ENCODE measurements around the gene DOCK3. TPM values are rescaled to one million over a fixed set of nuclear protein-coding genes. Genes with fewer than 3 reads are reported as not detected.
"Not testable (repeated sequence)": the region's sequence is repeated elsewhere in the genome, so short reads cannot be mapped to it uniquely, and the experiment has no call there.

The DOCK3 gene
- total RNA-seq, 1 donor from 2014 or later: 0.52 TPM

DNA sequence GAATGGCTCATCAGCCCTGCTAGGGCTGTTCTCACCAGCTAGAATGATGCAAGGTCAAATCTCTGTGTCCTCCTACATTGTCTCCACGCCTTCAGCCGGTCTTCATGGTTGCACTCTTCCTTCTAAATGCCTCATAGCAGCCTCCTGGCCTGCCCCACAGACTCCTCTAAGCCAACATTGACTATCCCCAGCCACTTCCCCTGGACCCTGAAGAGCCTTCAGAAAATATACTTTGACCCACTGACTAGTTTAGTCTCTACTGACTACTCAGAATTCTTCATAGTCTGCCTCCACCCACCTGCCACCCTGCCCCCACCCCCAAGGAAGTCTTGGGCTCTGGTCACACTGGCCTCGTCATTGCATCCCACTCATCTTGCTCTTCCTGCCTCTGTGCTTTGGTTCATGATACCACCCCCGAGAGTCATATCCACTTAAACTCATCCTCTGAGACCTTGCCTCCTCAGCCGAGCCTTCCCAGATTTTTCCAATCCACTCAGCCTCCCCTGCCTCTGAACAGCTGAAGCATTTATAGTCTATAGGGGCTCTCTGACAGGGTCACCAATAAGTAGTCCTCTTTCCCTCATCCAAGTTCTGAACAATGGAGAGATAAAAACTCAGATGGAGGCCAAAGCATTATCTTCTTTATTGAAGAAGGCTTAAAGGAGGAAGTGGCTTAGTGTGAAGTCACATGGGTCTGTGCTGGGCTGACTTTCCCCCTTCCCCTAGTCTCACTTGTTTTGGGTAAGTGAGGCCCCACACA, 9.5 kb upstream of the DOCK3 start:
- no peak overlapping the region for H3K4me3 ChIP-seq (ENCODE audit: low read depth, low read length)
- TF ChIP-seq, protein P1, sequence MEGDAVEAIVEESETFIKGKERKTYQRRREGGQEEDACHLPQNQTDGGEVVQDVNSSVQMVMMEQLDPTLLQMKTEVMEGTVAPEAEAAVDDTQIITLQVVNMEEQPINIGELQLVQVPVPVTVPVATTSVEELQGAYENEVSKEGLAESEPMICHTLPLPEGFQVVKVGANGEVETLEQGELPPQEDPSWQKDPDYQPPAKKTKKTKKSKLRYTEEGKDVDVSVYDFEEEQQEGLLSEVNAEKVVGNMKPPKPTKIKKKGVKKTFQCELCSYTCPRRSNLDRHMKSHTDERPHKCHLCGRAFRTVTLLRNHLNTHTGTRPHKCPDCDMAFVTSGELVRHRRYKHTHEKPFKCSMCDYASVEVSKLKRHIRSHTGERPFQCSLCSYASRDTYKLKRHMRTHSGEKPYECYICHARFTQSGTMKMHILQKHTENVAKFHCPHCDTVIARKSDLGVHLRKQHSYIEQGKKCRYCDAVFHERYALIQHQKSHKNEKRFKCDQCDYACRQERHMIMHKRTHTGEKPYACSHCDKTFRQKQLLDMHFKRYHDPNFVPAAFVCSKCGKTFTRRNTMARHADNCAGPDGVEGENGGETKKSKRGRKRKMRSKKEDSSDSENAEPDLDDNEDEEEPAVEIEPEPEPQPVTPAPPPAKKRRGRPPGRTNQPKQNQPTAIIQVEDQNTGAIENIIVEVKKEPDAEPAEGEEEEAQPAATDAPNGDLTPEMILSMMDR (conservative IDR thresholded peaks at IDR 0.05; ENCODE audit: low read depth, low read length): no peak

DNA sequence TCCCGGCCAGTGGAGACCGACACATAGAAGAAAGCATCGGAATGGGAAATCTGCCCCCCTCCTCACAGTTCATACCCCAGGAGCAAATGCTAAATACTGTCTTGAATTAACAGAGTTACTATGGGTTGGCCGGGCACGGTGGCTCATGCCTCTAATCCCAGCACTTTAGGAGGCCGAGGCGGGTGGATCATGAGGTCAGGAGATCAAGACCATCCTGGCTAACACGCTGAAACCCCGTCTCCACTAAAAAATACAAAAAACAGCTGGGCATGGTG, 8.9 kb upstream of the DOCK3 start:
- DNase-seq (ENCODE audit: low read depth); H3K4me3 ChIP-seq (ENCODE audit: low read depth, low read length): not testable (repeated sequence)

More for the DNA sequence above, 9.5 kb upstream of the DOCK3 start:
- DNase-seq (ENCODE audit: low read depth): no peak

DNA sequence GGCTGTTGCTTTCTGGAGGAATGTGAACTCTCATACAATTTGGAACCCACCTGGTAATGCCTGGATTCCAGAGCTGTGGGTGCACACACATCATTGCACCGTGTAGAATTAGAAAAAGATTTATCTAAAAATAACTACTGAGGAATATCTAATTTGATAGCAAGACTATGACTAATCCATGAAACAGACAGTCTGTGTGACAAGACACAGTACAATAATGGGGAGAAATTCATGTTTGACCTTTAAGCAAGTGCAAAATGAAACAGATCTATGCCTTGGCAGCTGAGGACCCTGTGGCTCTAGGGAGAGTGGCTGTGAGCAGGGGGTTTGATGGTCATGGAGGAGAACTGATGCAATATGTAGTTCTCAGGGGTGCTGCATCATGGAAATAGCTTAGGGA, 7.9 kb upstream of the DOCK3 start:
- no peak overlapping the region for H3K4me3 ChIP-seq (ENCODE audit: low read depth, low read length)
- TF ChIP-seq, protein P1 (conservative IDR thresholded peaks at IDR 0.05; ENCODE audit: low read depth, low read length): no peak
- DNase-seq (ENCODE audit: low read depth): no peak

DNA sequence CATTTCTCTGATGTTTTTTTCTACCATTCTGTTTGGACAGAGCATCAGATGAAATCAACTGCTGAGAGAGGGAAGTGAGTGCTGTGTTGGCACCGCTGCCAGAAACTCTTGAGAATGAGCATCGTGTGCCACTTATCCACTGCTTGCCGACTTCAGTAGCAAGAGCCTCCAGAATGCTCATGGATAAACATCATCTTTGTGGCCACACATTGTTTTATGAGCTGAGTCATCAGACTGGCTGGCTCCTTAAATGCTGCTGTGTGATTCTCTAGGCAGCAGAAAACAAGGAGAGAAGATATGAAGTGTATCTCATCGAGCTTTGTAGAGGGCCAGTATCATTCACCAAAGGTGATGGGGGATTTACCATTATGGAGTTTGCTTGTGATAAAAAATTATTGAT, 3.4 kb upstream of the DOCK3 start:
- DNase-seq (ENCODE audit: low read depth): no peak
- H3K4me3 ChIP-seq (ENCODE audit: low read depth, low read length): no peak overlapping the region
- TF ChIP-seq, protein P1 (conservative IDR thresholded peaks at IDR 0.05; ENCODE audit: low read depth, low read length): no peak

DNA sequence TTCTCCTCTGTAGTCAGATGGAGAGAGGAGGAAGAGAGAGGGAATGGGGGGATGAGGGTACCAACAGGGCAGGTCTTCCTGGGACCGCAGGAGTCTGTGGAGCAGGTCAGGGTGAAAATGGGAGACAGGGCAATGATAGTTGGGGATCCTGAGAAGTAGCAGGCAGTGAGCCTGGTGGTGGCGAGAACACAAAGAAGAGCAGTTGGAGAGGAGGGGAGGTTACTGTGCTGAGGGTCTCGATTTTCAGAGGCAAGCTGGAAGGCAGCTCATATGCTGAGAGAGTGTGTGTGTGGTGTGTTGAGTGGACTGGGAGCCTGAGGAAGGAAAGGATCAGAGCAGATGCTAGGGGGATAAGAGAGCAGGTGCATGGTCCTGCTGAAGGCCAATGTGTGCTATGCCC, 2.1 kb upstream of the DOCK3 start:
- DNase-seq (ENCODE audit: low read depth): no peak
- TF ChIP-seq, protein P1 (conservative IDR thresholded peaks at IDR 0.05; ENCODE audit: low read depth, low read length): no peak
- no peak overlapping the region for H3K4me3 ChIP-seq (ENCODE audit: low read depth, low read length)

DNA sequence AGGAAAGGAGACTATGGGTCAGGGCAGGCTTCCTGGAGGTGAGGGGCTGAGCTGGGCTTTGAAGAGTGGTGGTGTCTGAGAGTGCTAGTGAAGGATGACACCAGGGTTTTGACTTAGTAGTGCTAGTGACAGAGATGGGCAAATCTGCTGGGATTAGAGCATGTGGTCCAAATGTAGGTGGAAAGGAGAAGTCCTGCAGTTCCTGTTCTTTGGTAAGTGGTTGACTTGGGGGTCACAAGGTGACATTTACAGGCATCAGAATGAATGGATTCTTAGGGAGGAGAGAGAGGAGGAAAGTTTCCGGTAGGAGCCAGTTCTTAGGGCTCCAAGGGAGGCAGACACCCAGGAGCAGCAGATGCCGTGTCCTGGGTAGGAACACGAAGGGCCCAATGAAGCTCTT, 796 bp upstream of the DOCK3 start:
- no peak overlapping the region for H3K4me3 ChIP-seq (ENCODE audit: low read depth, low read length)
- no peak for DNase-seq (ENCODE audit: low read depth)
- TF ChIP-seq, protein P1 (conservative IDR thresholded peaks at IDR 0.05; ENCODE audit: low read depth, low read length): no peak

DNA sequence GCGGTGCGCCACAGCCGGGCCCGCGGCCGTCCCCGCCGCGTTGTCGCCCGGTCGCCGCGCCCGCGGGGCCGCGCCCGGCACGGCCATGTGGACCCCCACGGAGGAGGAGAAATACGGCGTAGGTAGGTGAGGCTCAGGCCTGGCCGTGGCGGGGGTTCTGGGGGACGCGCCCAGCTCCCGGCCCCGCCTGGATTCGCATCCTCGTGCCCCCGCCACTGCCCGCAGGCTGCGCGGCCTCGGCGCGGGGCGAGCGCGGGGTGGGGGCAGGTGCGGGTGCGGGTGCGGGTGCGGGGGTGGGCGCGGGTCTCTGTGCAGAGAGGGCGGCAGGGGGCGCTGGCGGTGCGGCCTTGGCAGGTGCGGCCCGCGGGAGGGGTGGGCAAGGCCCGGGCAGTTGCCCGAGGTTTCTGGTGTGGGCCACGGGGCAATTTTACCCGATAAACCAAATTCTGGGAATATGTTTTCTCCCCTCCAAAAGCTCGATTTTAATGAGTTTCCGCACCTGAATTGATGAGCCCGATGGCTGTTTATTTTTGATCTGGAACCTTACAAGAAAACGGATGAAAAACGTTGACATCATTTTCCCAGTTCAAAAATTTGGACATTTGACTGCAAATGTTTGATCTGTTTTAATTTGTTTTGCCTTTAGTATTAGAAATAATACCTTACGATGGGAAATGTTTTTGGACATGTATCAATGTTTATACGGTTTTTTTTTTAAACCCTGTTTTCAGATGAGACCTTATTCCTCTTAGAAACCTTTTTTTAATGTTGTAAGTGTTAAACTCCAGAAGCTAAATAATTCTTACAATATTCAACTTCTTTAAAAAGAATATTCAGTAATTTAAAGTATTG, 678 bp downstream of the DOCK3 start:
- DNase-seq (ENCODE audit: low read depth): no peak
- TF ChIP-seq, protein P1 (conservative IDR thresholded peaks at IDR 0.05; ENCODE audit: low read depth, low read length): peak; percentile 40
- H3K4me3 ChIP-seq (ENCODE audit: low read depth, low read length): peak overlapping the region; percentile 34

All from epithelial cell of proximal tubule (primary cell).